HG03575 (cell line): ENCODE measurements around the gene SMYD3.

Experiments
- ATAC-seq: cut with Tn5 transposase; IDR thresholded peaks from one replicate; pipeline ENCODE4 v1.9.1; 2021; ENCODE audit not compliant: unreplicated experiment, insufficient number of reproducible peaks, low FRiP score; ENCODE audit errors: extremely low read depth

Gene SMYD3

GRCh38 chr1:246300626-246301549 lies 206.2 kb downstream of the SMYD3 start:
- ATAC-seq: no peak

- no peak for ATAC-seq
These were observed 209.5 kb downstream of the SMYD3 start for GRCh38 chr1:246297279-246298265.

- ATAC-seq: no peak
These were observed 211.1 kb downstream of the SMYD3 start for GRCh38 chr1:246295968-246296367.

GRCh38 chr1:246295340-246295739 lies 211.7 kb downstream of the SMYD3 start:
- ATAC-seq: no peak

- no peak for ATAC-seq
These were observed 212.8 kb downstream of the SMYD3 start for GRCh38 chr1:246294263-246294662.

- no peak for ATAC-seq
These were observed 213.5 kb downstream of the SMYD3 start for GRCh38 chr1:246293366-246294121.

- no peak for ATAC-seq
These were observed 214.5 kb downstream of the SMYD3 start for GRCh38 chr1:246292571-246292970.

GRCh38 chr1:246291127-246291526 lies 216.0 kb downstream of the SMYD3 start:
- ATAC-seq: no peak

GRCh38 chr1:246283771-246284410 lies 223.2 kb downstream of the SMYD3 start:
- no peak for ATAC-seq

GRCh38 chr1:246281639-246282038 lies 225.4 kb downstream of the SMYD3 start:
- ATAC-seq: no peak

GRCh38 chr1:246281195-246281594 lies 225.9 kb downstream of the SMYD3 start:
- ATAC-seq: no peak

GRCh38 chr1:246280551-246280950 lies 226.5 kb downstream of the SMYD3 start:
- ATAC-seq: no peak

- no peak for ATAC-seq
These were observed 227.7 kb downstream of the SMYD3 start for GRCh38 chr1:246279402-246279801.

GRCh38 chr1:246278371-246278770 lies 228.7 kb downstream of the SMYD3 start:
- no peak for ATAC-seq

GRCh38 chr1:246275036-246275435 lies 232.0 kb downstream of the SMYD3 start:
- ATAC-seq: no peak

- ATAC-seq: no peak
These were observed 232.9 kb downstream of the SMYD3 start for GRCh38 chr1:246274186-246274585.

GRCh38 chr1:246271516-246271915 lies 235.6 kb downstream of the SMYD3 start:
- no peak for ATAC-seq

GRCh38 chr1:246270236-246270635 lies 236.8 kb downstream of the SMYD3 start:
- no peak for ATAC-seq

GRCh38 chr1:246269466-246269865 lies 237.6 kb downstream of the SMYD3 start:
- no peak for ATAC-seq
